ENCODE data around the gene SPATA4. TPM values are rescaled to one million over a fixed set of nuclear protein-coding genes. Genes with fewer than 3 reads are reported as not detected.

Gene SPATA4
- total RNA-seq, 1 experiment from 2014 or later, result 0.20 TPM

GRCh38 chr4:176187624-176188023, 7.8 kb downstream of the SPATA4 start:
- H3K4me3 ChIP-seq (replicated peaks in 1 of 2; ENCODE audit: low read depth in 1 of 2, low read length in 2 of 2), result peak overlapping the region in 1 of 2 experiments; percentile 12; a peak in 2 of 4 replicates
- ChIA-PET CTCF (no interaction called here), POLR2A (no interaction called here), RAD21 (ENCODE audit: low non-redundant PET in 1 of 2, low total read pairs in 2 of 2, uncharacterized antibody in 2 of 2, unreplicated experiment in 2 of 2) (no interaction called here)
- no peaks in the 10 kb centered on the region for H3K79me2 ChIP-seq (ENCODE audit: insufficient read depth, low read length)
- peak; percentile 67 for ATAC-seq
- TF ChIP-seq TCF7L2 (IDR thresholded peaks at IDR 0.05; ENCODE audit: borderline replicate concordance, extremely low read depth, insufficient read depth, insufficient read length) (no peak), CEBPB (IDR thresholded peaks at IDR 0.05; ENCODE audit: low read depth) (no peak), JUND (IDR thresholded peaks at IDR 0.05) (peak; percentile 61), FOSL1 (IDR thresholded peaks at IDR 0.05; ENCODE audit: low read depth) (peak; percentile 69), SIN3A (IDR thresholded peaks at IDR 0.05; ENCODE audit: low read depth) (no peak), SP1 (IDR thresholded peaks at IDR 0.05; ENCODE audit: low read depth) (peak; percentile 34; the same call in 1 of the 2 replicates), RAD21 (IDR thresholded peaks at IDR 0.05; ENCODE audit: low read depth) (no peak)
- intact Hi-C loops (cut with micrococcal nuclease), result no loop called here
- H2AFZ ChIP-seq (ENCODE audit: low read depth, low read length, poor library complexity, severe bottlenecking), result peak overlapping the region; percentile 77
- H3K4me2 ChIP-seq (ENCODE audit: low read length), result peak overlapping the region; percentile 64
- no peaks in the 10 kb centered on the region for H3K27me3 ChIP-seq (ENCODE audit: insufficient read depth, low read length)
- peaks cover 0 to 23% of the 10 kb centered on the region in 2 experiments; a peak in 2 of 4 replicates for H3K4me1 ChIP-seq (ENCODE audit: control insufficient read depth in 1 of 2, insufficient read depth in 2 of 2, low read length in 2 of 2)
- H3K9me2 ChIP-seq (ENCODE audit: insufficient read depth), result no peaks in the 10 kb centered on the region
- no TSS peak for BruUV-seq (replicated peaks)
- DNase-seq (ENCODE audit: low read depth, low spot score), result no peak
- no peaks in the 10 kb centered on the region for H3K9me3 ChIP-seq (ENCODE audit: control insufficient read depth in 1 of 2, insufficient read depth in 1 of 2, low read depth in 1 of 2, low read length in 2 of 2)
- H4K20me1 ChIP-seq (ENCODE audit: insufficient read depth), result no peaks in the 10 kb centered on the region
- H3K27ac ChIP-seq (ENCODE audit: low read depth, low read length), result no peak overlapping the region
- no peaks in the 10 kb centered on the region for H3K36me3 ChIP-seq (ENCODE audit: control insufficient read depth in 1 of 2, insufficient read depth in 2 of 2, low read length in 2 of 2)
- no peak overlapping the region for H3K9ac ChIP-seq (ENCODE audit: low read length)

GRCh38 chr4:176186671-176187395, 8.6 kb downstream of the SPATA4 start:
- POLR2A ChIA-PET, result no interaction called here
- H3K9me3 ChIP-seq (ENCODE audit: control insufficient read depth in 1 of 2, insufficient read depth in 1 of 2, low read depth in 1 of 2, low read length in 2 of 2), result no peaks in the 10 kb centered on the region
- peaks cover 0 to 20% of the 10 kb centered on the region in 2 experiments; a peak in 2 of 4 replicates for H3K4me1 ChIP-seq (ENCODE audit: control insufficient read depth in 1 of 2, insufficient read depth in 2 of 2, low read length in 2 of 2)
- CTCF ChIA-PET, result no interaction called here
- H3K9ac ChIP-seq (ENCODE audit: low read length), result no peak overlapping the region
- ATAC-seq (no peak), DNase-seq (ENCODE audit: low read depth, low spot score) (no peak)
- H3K9me2 ChIP-seq (ENCODE audit: insufficient read depth), result no peaks in the 10 kb centered on the region
- H3K4me3 ChIP-seq (replicated peaks in 1 of 2; ENCODE audit: low read depth in 1 of 2, low read length in 2 of 2), result 0 out of 4 replicates have a peak overlapping the region, but pooled peaks of 1 of the 2 experiments have one; percentile 12
- H3K4me2 ChIP-seq (ENCODE audit: low read length), result peak overlapping the region; percentile 64
- intact Hi-C loops (cut with micrococcal nuclease), result no loop called here
- peak overlapping the region; percentile 77 for H2AFZ ChIP-seq (ENCODE audit: low read depth, low read length, poor library complexity, severe bottlenecking)
- H3K27me3 ChIP-seq (ENCODE audit: insufficient read depth, low read length), result no peaks in the 10 kb centered on the region
- RAD21 ChIA-PET (ENCODE audit: low non-redundant PET in 1 of 2, low total read pairs in 2 of 2, uncharacterized antibody in 2 of 2, unreplicated experiment in 2 of 2), result no interaction called here
- no peaks in the 10 kb centered on the region for H3K36me3 ChIP-seq (ENCODE audit: control insufficient read depth in 1 of 2, insufficient read depth in 2 of 2, low read length in 2 of 2)
- no TSS peak for BruUV-seq (replicated peaks)
- H3K79me2 ChIP-seq (ENCODE audit: insufficient read depth, low read length), result no peaks in the 10 kb centered on the region
- H3K27ac ChIP-seq (ENCODE audit: low read depth, low read length), result no peak overlapping the region
- no peaks in the 10 kb centered on the region for H4K20me1 ChIP-seq (ENCODE audit: insufficient read depth)
- TF ChIP-seq FOSL1 (IDR thresholded peaks at IDR 0.05; ENCODE audit: low read depth), result no peak
- no peak for TF ChIP-seq ZNF274 (IDR thresholded peaks at IDR 0.05; ENCODE audit: low read depth, low read length)
- TF ChIP-seq ZFX (IDR thresholded peaks at IDR 0.05), result no peak
- TF ChIP-seq EGR1 (IDR thresholded peaks at IDR 0.05; ENCODE audit: low read depth), result no peak
- no peak for TF ChIP-seq JUND (IDR thresholded peaks at IDR 0.05)
- no peak for TF ChIP-seq CBX3 (IDR thresholded peaks at IDR 0.05; ENCODE audit: low read depth)
- no peak for TF ChIP-seq ELF1 (IDR thresholded peaks at IDR 0.05; ENCODE audit: borderline replicate concordance, low read depth)
- TF ChIP-seq REST (IDR thresholded peaks at IDR 0.05; ENCODE audit: low read depth), result no peak
- no peak for TF ChIP-seq ATF3 (IDR thresholded peaks at IDR 0.05)
- no peak for TF ChIP-seq CTCF (IDR thresholded peaks at IDR 0.05 in 2 of 3, conservative IDR thresholded peaks at IDR 0.05 in 1 of 3; ENCODE audit: borderline replicate concordance in 1 of 3, insufficient read depth in 1 of 3, low read depth in 2 of 3, low read length in 2 of 3)
- TF ChIP-seq POLR2AphosphoS5 (IDR thresholded peaks at IDR 0.05; ENCODE audit: low read depth, low read length), result no peak

Data from HCT116 (cell line).